Smooth muscle cell (in vitro differentiated cells): ENCODE measurements around the gene CARMIL3. TPM values are rescaled to one million over a fixed set of nuclear protein-coding genes. Genes with fewer than 3 reads are reported as not detected.

Experiments
- DNase-seq: peaks from one replicate; lab custom pipeline; 2025; ENCODE audit not compliant: unreplicated experiment; lab: John Stamatoyannopoulos, UW
- H2AFZ ChIP-seq: fragments of 200-600 bp; sonication (generic); 2 replicates; pipeline ENCODE4 v1.6.0; 2016; ENCODE audit warnings: antibody characterized with exemption, low read depth, mild to moderate bottlenecking
- H3F3A ChIP-seq: fragments of 200-600 bp; sonication (generic); 2 replicates; pipeline ENCODE4 v1.6.0; 2017; ENCODE audit warnings: antibody characterized with exemption, low read depth
- H3K27ac ChIP-seq: fragments of 200-600 bp; sonication (generic); 2 replicates; pipeline ENCODE4 v1.5.1; 2016; ENCODE audit warnings: low read depth, mild to moderate bottlenecking
- H3K27me3 ChIP-seq: fragments of 200-600 bp; sonication (generic); 2 replicates; pipeline ENCODE4 v1.6.1; 2016; ENCODE audit warnings: low read depth, mild to moderate bottlenecking
- H3K36me3 ChIP-seq: fragments of 200-600 bp; sonication (generic); 2 replicates; pipeline ENCODE4 v1.5.1; 2016; ENCODE audit warnings: low read depth
- H3K4me1 ChIP-seq: fragments of 200-600 bp; sonication (generic); 2 replicates; pipeline ENCODE4 v1.5.1; 2016; ENCODE audit warnings: low read depth
- H3K4me2 ChIP-seq: fragments of 200-600 bp; sonication (generic); 2 replicates; pipeline ENCODE4 v1.6.0; 2016; ENCODE audit warnings: mild to moderate bottlenecking
- H3K4me3 ChIP-seq: fragments of 200-600 bp; sonication (generic); 2 replicates; pipeline ENCODE4 v1.5.1; 2016; ENCODE audit warnings: mild to moderate bottlenecking
- H3K79me2 ChIP-seq: fragments of 200-600 bp; sonication (generic); 2 replicates; pipeline ENCODE4 v1.6.0; 2016; ENCODE audit warnings: low read depth, mild to moderate bottlenecking
- H3K9ac ChIP-seq: fragments of 200-600 bp; sonication (generic); 2 replicates; pipeline ENCODE4 v1.6.0; 2016; ENCODE audit warnings: low read depth
- H3K9me3 ChIP-seq: fragments of 200-600 bp; sonication (generic); replicated peaks from 2 replicates; pipeline ENCODE4 v1.5.1; 2016; ENCODE audit warnings: low read depth
- H4K20me1 ChIP-seq: fragments of 200-600 bp; sonication (generic); 2 replicates; pipeline ENCODE4 v1.6.0; 2016; ENCODE audit warnings: low read depth
- CTCF ChIP-seq: fragments of 200-600 bp; sonication (generic); IDR thresholded peaks from 2 replicates; pipeline ENCODE4 v1.5.1; 2017; ENCODE audit warnings: borderline replicate concordance, mild to moderate bottlenecking, antibody characterized with exemption; ENCODE audit not compliant: insufficient read depth, poor library complexity, severe bottlenecking
- WGBS: methylation state at CpG from one replicate; pipeline ENCODE4 v1.1.7; 2016; ENCODE audit warnings: low lambda C conversion rate; 5-methylcytosine and 5-hydroxymethylcytosine counted together
- polyA plus RNA-seq: library from polyadenylated mRNA; unstranded; fragments of >200 nt; fragmentation: Nextera tagmentation; extraction: Ambion mirVana; gene quantifications from 2 replicates; pipeline ENCODE4 v1.2.1, GENCODE V29; 2016
- total RNA-seq: library from RNA; depleted of rRNA; stranded (reverse); fragments of >200 nt; gene quantifications from 2 replicates; pipeline ENCODE4 v1.2.3, GENCODE V29; 2014

Gene CARMIL3
- total and polyA plus RNA-seq, 2 experiments from 2014 or later = not detected

GRCh38 chr14:24054324-24054641 is 2.5 kb downstream of the CARMIL3 start:
- no peaks in the 10 kb centered on the region for H3F3A ChIP-seq
- H2AFZ ChIP-seq = no peak overlapping the region
- H3K9me3 ChIP-seq = no peaks in the 10 kb centered on the region
- 73% methylated on average over 6 of the region's 6 CpGs for WGBS
- no peak for TF ChIP-seq CTCF
- no peaks in the 10 kb centered on the region for H3K36me3 ChIP-seq
- H4K20me1 ChIP-seq = no peaks in the 10 kb centered on the region
- H3K4me1 ChIP-seq = no peaks in the 10 kb centered on the region
- no peak overlapping the region for H3K27ac ChIP-seq
- H3K9ac ChIP-seq = no peak overlapping the region
- no peak overlapping the region for H3K4me2 ChIP-seq
- no peak overlapping the region for H3K4me3 ChIP-seq
- no peaks in the 10 kb centered on the region for H3K79me2 ChIP-seq
- no peak for DNase-seq
- H3K27me3 ChIP-seq = peaks cover 21% of the 10 kb centered on the region

GRCh38 chr14:24054646-24055045 is 2.8 kb downstream of the CARMIL3 start:
- Histone ChIP-seq H3K4me3 (no peak overlapping the region), H3K4me1 (no peaks in the 10 kb centered on the region), H3K79me2 (no peaks in the 10 kb centered on the region), H3K36me3 (no peaks in the 10 kb centered on the region), H4K20me1 (no peaks in the 10 kb centered on the region), H2AFZ (no peak overlapping the region), H3K9me3 (no peaks in the 10 kb centered on the region), H3K4me2 (no peak overlapping the region), H3K27me3 (peaks cover 21% of the 10 kb centered on the region), H3F3A (no peaks in the 10 kb centered on the region), H3K9ac (no peak overlapping the region), H3K27ac (no peak overlapping the region)
- DNase-seq = no peak
- no peak for TF ChIP-seq CTCF
- 89% methylated on average over 9 of the region's 9 CpGs for WGBS

GRCh38 chr14:24055971-24056799 is 4.4 kb downstream of the CARMIL3 start:
- Histone ChIP-seq H3K36me3 (no peaks in the 10 kb centered on the region), H3K27ac (no peak overlapping the region), H4K20me1 (no peaks in the 10 kb centered on the region), H3K9me3 (no peaks in the 10 kb centered on the region), H3K27me3 (peaks cover 17% of the 10 kb centered on the region), H3K4me3 (no peak overlapping the region), H3K9ac (no peak overlapping the region), H2AFZ (no peak overlapping the region), H3K4me2 (no peak overlapping the region), H3K4me1 (no peaks in the 10 kb centered on the region), H3K79me2 (no peaks in the 10 kb centered on the region), H3F3A (no peaks in the 10 kb centered on the region)
- 88% methylated on average over 9 of the region's 10 CpGs for WGBS
- TF ChIP-seq CTCF = no peak
- DNase-seq = no peak

GRCh38 chr14:24056800-24057184 is 5.0 kb downstream of the CARMIL3 start:
- no peaks in the 10 kb centered on the region for H3F3A ChIP-seq
- TF ChIP-seq CTCF = no peak

More at GRCh38 chr14:24056800-24057184, 5.0 kb downstream of the CARMIL3 start:
- H3K27me3 ChIP-seq = peaks cover 17% of the 10 kb centered on the region
- no peaks in the 10 kb centered on the region for H4K20me1 ChIP-seq
- no peak overlapping the region for H3K4me3 ChIP-seq
- no peaks in the 10 kb centered on the region for H3K9me3 ChIP-seq
- DNase-seq = no peak
- no peaks in the 10 kb centered on the region for H3K79me2 ChIP-seq
- 78% methylated on average over 8 of the region's 8 CpGs for whole genome bisulfite sequencing
- no peak overlapping the region for H2AFZ ChIP-seq
- H3K4me2 ChIP-seq = no peak overlapping the region
- no peaks in the 10 kb centered on the region for H3K36me3 ChIP-seq
- H3K27ac ChIP-seq = no peak overlapping the region
- H3K4me1 ChIP-seq = no peaks in the 10 kb centered on the region
- H3K9ac ChIP-seq = no peak overlapping the region
